ENCODE results near the gene NPAS3.

Gene NPAS3

DNA sequence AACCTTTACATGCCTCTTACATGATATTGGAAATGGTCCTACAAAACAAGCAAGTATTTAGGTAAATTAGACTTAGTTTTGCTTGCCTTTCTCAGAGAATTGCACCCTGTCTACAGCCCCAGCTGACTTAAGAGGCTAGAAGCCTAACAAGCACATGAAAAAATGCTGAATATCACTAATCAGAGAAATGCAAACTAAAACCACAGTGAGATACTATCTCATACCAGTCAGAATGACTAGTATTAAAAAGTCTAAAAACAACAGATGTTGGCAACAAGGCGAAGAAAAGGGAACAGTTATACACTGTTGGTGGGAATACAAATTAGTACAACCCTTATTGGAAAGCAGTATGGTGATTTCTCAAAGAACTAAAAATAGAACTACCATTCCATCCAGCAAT is 908.4 kb downstream of the NPAS3 start:
- Histone ChIP-seq H3K27ac (ENCODE audit: low read depth, low read length) (no peak overlapping the region), H3K36me3 (ENCODE audit: control insufficient read depth in 5 of 5, insufficient read depth in 5 of 5, low read length in 5 of 5) (no peaks in the 10 kb centered on the region)

DNA sequence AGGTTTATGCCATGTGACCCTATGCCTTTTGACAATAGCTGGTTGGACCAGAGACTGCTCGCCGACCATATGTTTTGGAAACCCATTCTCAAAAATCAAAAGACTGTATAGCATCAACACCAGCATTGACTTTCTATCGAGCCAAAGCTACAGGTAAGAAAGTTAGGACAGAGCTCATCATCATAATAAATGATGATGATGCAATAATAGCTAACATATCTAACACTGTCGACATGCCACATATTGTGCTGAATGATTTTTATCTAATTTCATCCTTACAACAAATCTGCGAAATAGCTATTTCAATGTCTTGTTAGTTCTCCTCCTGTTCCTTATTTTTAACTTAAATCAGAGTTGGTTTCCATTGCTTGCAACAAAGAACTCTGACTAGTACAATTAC is 909.3 kb downstream of the NPAS3 start:
- no peaks in the 10 kb centered on the region for H3K9me3 ChIP-seq (ENCODE audit: control insufficient read depth in 5 of 5, low read length in 5 of 5)

More for the DNA sequence above, 908.4 kb downstream of the NPAS3 start:
- Histone ChIP-seq H3K9ac (ENCODE audit: low read length in 5 of 5) (no peak overlapping the region), H3K27me3 (ENCODE audit: control insufficient read depth in 5 of 5, insufficient read depth in 4 of 5, low read length in 5 of 5) (peaks cover 0 to 4% (median 2%) of the 10 kb centered on the region in 5 donors), H3K4me3 (ENCODE audit: low read depth in 1 of 5, low read length in 5 of 5) (no peak overlapping the region), H3K4me1 (ENCODE audit: control insufficient read depth in 5 of 5, insufficient read depth in 5 of 5, low read length in 5 of 5) (no peaks in the 10 kb centered on the region), H3K9me3 (ENCODE audit: control insufficient read depth in 5 of 5, low read length in 5 of 5) (no peaks in the 10 kb centered on the region)

GRCh38 chr14:33848706-33849454 is 910.2 kb downstream of the NPAS3 start:
- Histone ChIP-seq H3K27ac (ENCODE audit: low read depth, low read length) (no peak overlapping the region), H3K9me3 (ENCODE audit: control insufficient read depth in 5 of 5, low read length in 5 of 5) (no peaks in the 10 kb centered on the region), H3K4me1 (ENCODE audit: control insufficient read depth in 5 of 5, insufficient read depth in 5 of 5, low read length in 5 of 5) (no peaks in the 10 kb centered on the region), H3K4me3 (ENCODE audit: low read depth in 1 of 5, low read length in 5 of 5) (no peak overlapping the region), H3K9ac (ENCODE audit: low read length in 5 of 5) (no peak overlapping the region), H3K36me3 (ENCODE audit: control insufficient read depth in 5 of 5, insufficient read depth in 5 of 5, low read length in 5 of 5) (no peaks in the 10 kb centered on the region), H3K27me3 (ENCODE audit: control insufficient read depth in 5 of 5, insufficient read depth in 4 of 5, low read length in 5 of 5) (peaks cover 0 to 4% (median 0%) of the 10 kb centered on the region in 5 donors)

More for the DNA sequence above, 909.3 kb downstream of the NPAS3 start:
- no peaks in the 10 kb centered on the region for H3K4me1 ChIP-seq (ENCODE audit: control insufficient read depth in 5 of 5, insufficient read depth in 5 of 5, low read length in 5 of 5)
- H3K4me3 ChIP-seq (ENCODE audit: low read depth in 1 of 5, low read length in 5 of 5): no peak overlapping the region
- H3K27ac ChIP-seq (ENCODE audit: low read depth, low read length): no peak overlapping the region
- H3K9ac ChIP-seq (ENCODE audit: low read length in 5 of 5): no peak overlapping the region
- peaks cover 0 to 4% (median 2%) of the 10 kb centered on the region in 5 donors for H3K27me3 ChIP-seq (ENCODE audit: control insufficient read depth in 5 of 5, insufficient read depth in 4 of 5, low read length in 5 of 5)
- H3K36me3 ChIP-seq (ENCODE audit: control insufficient read depth in 5 of 5, insufficient read depth in 5 of 5, low read length in 5 of 5): no peaks in the 10 kb centered on the region

DNA sequence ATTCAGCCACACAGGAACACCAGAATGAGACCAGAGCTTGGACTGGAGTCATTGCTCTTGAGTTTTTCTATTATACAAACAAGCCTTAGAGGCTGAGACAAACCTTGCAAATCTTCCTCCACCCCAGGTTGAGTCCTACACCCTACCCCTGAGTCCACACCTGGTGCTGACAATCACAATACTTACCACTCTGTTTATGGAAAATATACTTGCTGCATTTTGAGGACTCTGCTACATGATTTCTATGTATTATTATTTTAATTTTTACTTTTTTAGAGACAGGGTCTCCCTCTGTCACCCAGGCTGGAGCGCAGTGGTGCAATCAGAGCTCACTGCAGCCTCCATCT is 910.7 kb downstream of the NPAS3 start:
- H3K27me3 ChIP-seq (ENCODE audit: control insufficient read depth in 5 of 5, insufficient read depth in 4 of 5, low read length in 5 of 5): peaks cover 0 to 4% (median 0%) of the 10 kb centered on the region in 5 donors
- H3K27ac ChIP-seq (ENCODE audit: low read depth, low read length): no peak overlapping the region
- no peaks in the 10 kb centered on the region for H3K9me3 ChIP-seq (ENCODE audit: control insufficient read depth in 5 of 5, low read length in 5 of 5)
- H3K4me3 ChIP-seq (ENCODE audit: low read depth in 1 of 5, low read length in 5 of 5): no peak overlapping the region
- no peak overlapping the region for H3K9ac ChIP-seq (ENCODE audit: low read length in 5 of 5)
- no peaks in the 10 kb centered on the region for H3K36me3 ChIP-seq (ENCODE audit: control insufficient read depth in 5 of 5, insufficient read depth in 5 of 5, low read length in 5 of 5)
- no peaks in the 10 kb centered on the region for H3K4me1 ChIP-seq (ENCODE audit: control insufficient read depth in 5 of 5, insufficient read depth in 5 of 5, low read length in 5 of 5)

DNA sequence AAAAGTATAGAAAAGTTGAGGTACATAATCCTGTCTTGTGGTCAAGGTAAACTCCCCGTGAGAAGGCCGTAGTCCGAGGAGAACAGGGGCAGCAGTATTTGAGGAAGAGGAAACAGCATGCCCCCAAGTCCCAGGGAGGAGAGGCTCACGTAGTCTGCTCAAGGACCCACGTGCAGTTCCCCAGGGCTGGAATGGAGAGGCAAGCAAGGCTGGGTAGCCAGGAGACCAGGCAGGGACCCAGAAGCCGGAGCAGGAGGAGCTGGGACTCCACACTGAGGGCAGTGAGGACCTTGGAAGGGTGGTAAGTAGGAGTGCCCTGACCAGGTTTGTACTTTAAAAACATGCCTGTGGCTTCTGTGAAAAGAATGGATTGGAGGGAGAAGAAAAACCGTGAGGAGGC is 912.1 kb downstream of the NPAS3 start:
- Histone ChIP-seq H3K9ac (ENCODE audit: low read length in 5 of 5) (no peak overlapping the region), H3K27ac (ENCODE audit: low read depth, low read length) (no peak overlapping the region), H3K36me3 (ENCODE audit: control insufficient read depth in 5 of 5, insufficient read depth in 5 of 5, low read length in 5 of 5) (no peaks in the 10 kb centered on the region)

DNA sequence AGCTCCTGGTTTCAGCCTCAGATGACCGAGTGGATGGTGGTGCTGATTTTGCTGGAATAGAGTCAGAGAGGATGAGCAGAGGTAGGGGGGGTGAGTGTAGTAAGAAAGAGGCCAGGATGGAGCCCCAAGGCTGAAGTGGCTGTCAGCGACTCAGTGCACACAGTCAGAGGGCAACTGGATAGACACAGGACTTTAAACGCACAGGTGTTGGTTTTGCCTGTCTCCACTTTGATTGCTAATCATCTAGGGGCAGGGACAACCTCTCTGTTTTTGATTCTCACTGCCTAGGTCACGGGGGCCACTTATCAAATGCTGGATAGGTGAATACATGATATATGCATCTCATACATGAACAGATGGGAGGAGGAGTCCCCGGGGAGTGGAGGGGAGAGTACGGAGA is 912.7 kb downstream of the NPAS3 start:
- Histone ChIP-seq H3K4me3 (ENCODE audit: low read depth in 1 of 5, low read length in 5 of 5) (no peak overlapping the region), H3K9ac (ENCODE audit: low read length in 5 of 5) (no peak overlapping the region), H3K4me1 (ENCODE audit: control insufficient read depth in 5 of 5, insufficient read depth in 5 of 5, low read length in 5 of 5) (no peaks in the 10 kb centered on the region), H3K36me3 (ENCODE audit: control insufficient read depth in 5 of 5, insufficient read depth in 5 of 5, low read length in 5 of 5) (no peaks in the 10 kb centered on the region), H3K27ac (ENCODE audit: low read depth, low read length) (no peak overlapping the region), H3K9me3 (ENCODE audit: control insufficient read depth in 5 of 5, low read length in 5 of 5) (no peaks in the 10 kb centered on the region), H3K27me3 (ENCODE audit: control insufficient read depth in 5 of 5, insufficient read depth in 4 of 5, low read length in 5 of 5) (peaks cover 0 to 4% (median 0%) of the 10 kb centered on the region in 5 donors)

More for the DNA sequence above, 912.1 kb downstream of the NPAS3 start:
- Histone ChIP-seq H3K4me1 (ENCODE audit: control insufficient read depth in 5 of 5, insufficient read depth in 5 of 5, low read length in 5 of 5) (no peaks in the 10 kb centered on the region), H3K9me3 (ENCODE audit: control insufficient read depth in 5 of 5, low read length in 5 of 5) (no peaks in the 10 kb centered on the region), H3K27me3 (ENCODE audit: control insufficient read depth in 5 of 5, insufficient read depth in 4 of 5, low read length in 5 of 5) (peaks cover 0 to 4% (median 0%) of the 10 kb centered on the region in 5 donors), H3K4me3 (ENCODE audit: low read depth in 1 of 5, low read length in 5 of 5) (no peak overlapping the region)

- no peaks in the 10 kb centered on the region for H3K36me3 ChIP-seq (ENCODE audit: control insufficient read depth in 5 of 5, insufficient read depth in 5 of 5, low read length in 5 of 5)
- H3K9ac ChIP-seq (ENCODE audit: low read length in 5 of 5): no peak overlapping the region
- no peak overlapping the region for H3K4me3 ChIP-seq (ENCODE audit: low read depth in 1 of 5, low read length in 5 of 5)
- H3K9me3 ChIP-seq (ENCODE audit: control insufficient read depth in 5 of 5, low read length in 5 of 5): no peaks in the 10 kb centered on the region
- H3K27ac ChIP-seq (ENCODE audit: low read depth, low read length): no peak overlapping the region
- H3K4me1 ChIP-seq (ENCODE audit: control insufficient read depth in 5 of 5, insufficient read depth in 5 of 5, low read length in 5 of 5): no peaks in the 10 kb centered on the region
- H3K27me3 ChIP-seq (ENCODE audit: control insufficient read depth in 5 of 5, insufficient read depth in 4 of 5, low read length in 5 of 5): peaks cover 0 to 4% (median 0%) of the 10 kb centered on the region in 5 donors
Measured at GRCh38 chr14:33851931-33852330, 913.3 kb downstream of the NPAS3 start.
